Measurements from ENCODE around the gene EEF1A1. TPM values are rescaled to one million over a fixed set of nuclear protein-coding genes. Genes with fewer than 3 reads are reported as not detected.

Gene EEF1A1
- 11,518 and 12,167 TPM in 2 replicates for total RNA-seq

GRCh38 chr6:73520688-73521350, at the start of gene EEF1A1:
Gene EEF1A1 (minus strand): TSS chr6:73521032. CDS start chr6:73520026, 1,006 bp downstream.

Other genes starting within 250 kb of the EEF1A1 start
- gene DPPA5, start 166.8 kb downstream of the EEF1A1 start, total RNA-seq: not detected in 2 replicates
- gene KHDC3L, start 158.4 kb downstream of the EEF1A1 start, total RNA-seq: not detected in 2 replicates
- not detected in 2 replicates for gene OOEP, start 151.1 kb downstream of the EEF1A1 start, total RNA-seq
- gene DDX43, start 126.2 kb downstream of the EEF1A1 start, total RNA-seq: 0.53 and 1.5 TPM in 2 replicates
- 11.6 and 13.6 TPM in 2 replicates for gene CGAS, start 68.7 kb downstream of the EEF1A1 start, total RNA-seq
- 31.2 and 32.0 TPM in 2 replicates for gene MTO1, start 59.3 kb downstream of the EEF1A1 start, total RNA-seq
- 19.3 and 19.6 TPM in 2 replicates for gene SLC17A5, start 133.0 kb upstream of the EEF1A1 start, total RNA-seq
- gene CD109, start 175.2 kb upstream of the EEF1A1 start, total RNA-seq: 53.6 and 55.0 TPM in 2 replicates